T-helper 1 cell treated with Interleukin-12 subunit alpha and Interleukin-12 subunit beta and Interleukin-4 antibody, amounts not matched to agents 30 μg/mL and 1 μg/mL, for 36 hours (primary cell): ENCODE measurements around the gene RGS14.
A peak's percentile ranks its signal among the peaks of the same experiment; 100 is the strongest.
"Not testable (repeated sequence)": the region's sequence is repeated elsewhere in the genome, so short reads cannot be mapped to it uniquely, and the experiment has no call there.

Source experiments
- H3K27ac Mint-ChIP-seq: one replicate; pipeline ENCODE4 v1.8.0; 2021; ENCODE audit warnings: mild to moderate bottlenecking, mixed read lengths
- H3K27me3 Mint-ChIP-seq: one replicate; pipeline ENCODE4 v1.8.0; 2021; ENCODE audit warnings: low read depth, mixed read lengths
- H3K36me3 Mint-ChIP-seq: one replicate; pipeline ENCODE4 v1.8.0; 2021; ENCODE audit warnings: low read depth, mixed read lengths
- H3K4me1 Mint-ChIP-seq: one replicate; pipeline ENCODE4 v1.8.0; 2021; ENCODE audit warnings: low read depth, mixed read lengths
- H3K4me3 Mint-ChIP-seq: one replicate; pipeline ENCODE4 v1.8.0; 2021; ENCODE audit warnings: mild to moderate bottlenecking, moderate library complexity, mixed read lengths
- H3K9me3 Mint-ChIP-seq: one replicate; pipeline ENCODE4 v1.8.0; 2021; ENCODE audit warnings: mixed read lengths

The RGS14 gene

DNA sequence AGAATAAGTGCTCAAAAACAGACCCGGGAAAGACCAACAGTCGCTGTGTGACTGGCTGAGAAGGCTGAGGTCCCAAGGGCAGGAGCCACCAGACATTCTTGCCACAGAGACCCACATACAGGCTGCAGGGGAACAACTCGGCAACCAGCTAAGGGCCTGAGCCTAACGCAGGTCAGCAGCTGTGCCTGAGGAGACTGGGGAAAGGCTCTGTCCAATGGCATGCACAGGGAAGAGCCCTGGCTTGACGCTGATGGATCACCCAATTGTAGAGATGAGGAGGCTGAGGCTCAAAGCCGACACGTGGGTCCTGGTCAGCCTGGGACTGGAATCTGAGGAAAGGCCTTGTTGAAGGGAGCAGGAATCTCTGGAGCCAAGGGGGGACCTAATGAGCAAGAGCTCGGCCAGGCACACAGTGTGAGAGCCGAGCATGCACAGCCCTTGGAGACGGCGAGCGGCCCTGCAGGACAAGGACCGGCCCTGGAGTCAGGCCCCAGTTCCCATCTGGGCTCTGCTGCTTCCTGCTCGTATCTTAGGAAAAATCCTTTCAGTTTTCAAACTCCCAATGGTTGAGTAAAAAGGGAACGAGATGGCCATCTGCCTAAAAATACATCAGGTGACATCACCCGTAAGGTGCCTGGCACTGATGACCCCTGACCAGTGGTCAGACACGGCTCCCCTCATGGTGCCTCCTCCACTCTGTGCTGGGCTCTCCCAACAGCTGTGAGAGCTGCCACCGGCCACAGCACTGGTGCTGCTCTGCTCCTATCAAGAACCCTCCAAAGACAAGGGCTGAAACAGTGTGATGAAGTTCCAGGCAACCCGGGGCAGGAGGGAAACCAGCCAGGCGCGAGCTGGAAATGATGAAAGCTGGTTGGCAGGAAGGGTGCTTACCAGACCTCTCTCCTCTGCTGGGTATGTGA is 22.7 kb upstream of the RGS14 start:
- peaks cover 50% of the 10 kb centered on the region for H3K36me3 Mint-ChIP-seq
- H3K27ac Mint-ChIP-seq = no peak overlapping the region
- peaks cover 12% of the 10 kb centered on the region for H3K4me1 Mint-ChIP-seq
- H3K27me3 Mint-ChIP-seq = no peaks in the 10 kb centered on the region
- H3K4me3 Mint-ChIP-seq = no peak overlapping the region
- H3K9me3 Mint-ChIP-seq = peaks cover 8% of the 10 kb centered on the region

- Mint-ChIP-seq H3K27ac (no peak overlapping the region), H3K4me1 (peaks cover 12% of the 10 kb centered on the region), H3K27me3 (no peaks in the 10 kb centered on the region), H3K9me3 (peaks cover 8% of the 10 kb centered on the region), H3K4me3 (no peak overlapping the region), H3K36me3 (peaks cover 47% of the 10 kb centered on the region)
Observed at GRCh38 chr5:177335701-177336065, 22.0 kb upstream of the RGS14 start.

GRCh38 chr5:177336112-177336511 is 21.6 kb upstream of the RGS14 start:
- Mint-ChIP-seq H3K4me1 (peaks cover 12% of the 10 kb centered on the region), H3K27ac (no peak overlapping the region), H3K36me3 (peaks cover 46% of the 10 kb centered on the region), H3K4me3 (no peak overlapping the region), H3K9me3 (peaks cover 8% of the 10 kb centered on the region), H3K27me3 (no peaks in the 10 kb centered on the region)

- peaks cover 18% of the 10 kb centered on the region for H3K4me1 Mint-ChIP-seq
- no peak overlapping the region for H3K4me3 Mint-ChIP-seq
- H3K27me3 Mint-ChIP-seq = no peaks in the 10 kb centered on the region
- H3K36me3 Mint-ChIP-seq = peaks cover 51% of the 10 kb centered on the region
- peaks cover 8% of the 10 kb centered on the region for H3K9me3 Mint-ChIP-seq
- H3K27ac Mint-ChIP-seq = no peak overlapping the region
Observed at GRCh38 chr5:177336603-177337494, 20.9 kb upstream of the RGS14 start.

DNA sequence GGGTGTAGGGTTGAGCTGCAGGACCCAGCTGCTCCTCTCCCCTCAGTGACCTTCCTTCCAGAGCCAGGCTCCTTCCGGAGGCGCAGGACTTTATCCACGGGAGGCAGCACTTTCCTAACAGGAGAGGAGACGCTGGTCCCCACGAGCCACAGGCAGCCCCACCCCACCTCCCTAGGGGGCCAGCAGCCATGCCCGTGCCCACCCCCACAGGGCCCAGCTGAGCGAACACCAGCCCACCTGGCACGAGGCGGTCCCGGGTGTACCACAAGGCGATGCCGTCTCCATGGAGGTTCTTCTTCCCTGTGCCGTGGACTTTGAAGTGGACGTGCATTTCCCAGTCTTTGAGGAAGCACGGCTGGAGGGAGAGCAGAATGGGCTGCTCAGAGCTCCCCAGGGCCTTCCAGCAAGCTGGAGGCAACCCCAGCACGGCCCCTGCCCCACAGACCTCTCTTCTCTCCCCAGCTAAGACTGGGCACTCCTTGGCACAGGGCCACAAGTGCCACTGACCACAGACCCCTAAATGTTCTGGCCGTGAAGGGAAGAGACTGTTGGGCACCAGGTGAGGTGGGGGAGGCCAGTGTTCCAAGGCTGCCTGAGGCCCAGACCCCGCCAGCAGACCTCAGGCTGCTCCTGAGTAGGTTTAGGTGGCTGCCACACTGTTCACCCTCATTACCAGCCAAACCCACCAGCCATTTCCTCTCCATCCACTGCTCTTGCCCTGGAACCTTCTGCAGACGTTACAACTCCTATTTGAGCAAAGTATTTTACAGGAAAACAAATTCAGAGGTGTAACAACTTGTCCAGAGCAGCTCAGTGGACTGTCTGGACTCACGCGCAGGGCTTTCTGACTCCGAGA is 19.2 kb upstream of the RGS14 start:
- Mint-ChIP-seq H3K27ac (no peak overlapping the region), H3K27me3 (no peaks in the 10 kb centered on the region), H3K4me3 (no peak overlapping the region), H3K4me1 (peaks cover 20% of the 10 kb centered on the region), H3K9me3 (peaks cover 8% of the 10 kb centered on the region), H3K36me3 (peaks cover 49% of the 10 kb centered on the region)

DNA sequence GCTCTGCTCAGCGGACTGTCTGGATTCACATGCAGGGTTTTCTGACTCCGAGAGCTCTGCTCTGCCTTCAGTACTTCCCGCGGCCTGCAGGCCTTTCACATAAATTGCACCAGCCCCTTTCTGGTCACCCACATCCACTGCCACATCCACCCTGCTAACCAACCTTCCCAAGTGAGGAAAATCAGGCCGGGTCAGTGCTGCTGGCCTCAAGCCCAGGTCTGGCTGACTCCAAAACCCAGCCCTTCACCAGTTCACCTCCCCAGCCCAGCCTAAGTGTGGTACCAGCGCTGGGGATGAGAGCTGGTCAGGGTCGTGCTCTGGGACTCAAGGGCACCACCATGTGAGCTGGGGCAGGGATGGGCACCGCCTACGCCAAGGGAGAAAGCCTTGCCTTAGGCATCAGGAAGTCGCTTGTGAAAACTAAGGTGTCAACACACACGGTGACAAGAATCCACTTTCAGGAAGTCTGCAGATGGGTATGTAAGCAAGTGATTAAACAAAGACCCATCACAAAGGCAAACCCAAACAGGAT is 18.6 kb upstream of the RGS14 start:
- Mint-ChIP-seq H3K4me1 (peaks cover 17% of the 10 kb centered on the region), H3K4me3 (no peak overlapping the region), H3K27ac (no peak overlapping the region), H3K9me3 (peaks cover 8% of the 10 kb centered on the region), H3K27me3 (no peaks in the 10 kb centered on the region), H3K36me3 (peaks cover 44% of the 10 kb centered on the region)

DNA sequence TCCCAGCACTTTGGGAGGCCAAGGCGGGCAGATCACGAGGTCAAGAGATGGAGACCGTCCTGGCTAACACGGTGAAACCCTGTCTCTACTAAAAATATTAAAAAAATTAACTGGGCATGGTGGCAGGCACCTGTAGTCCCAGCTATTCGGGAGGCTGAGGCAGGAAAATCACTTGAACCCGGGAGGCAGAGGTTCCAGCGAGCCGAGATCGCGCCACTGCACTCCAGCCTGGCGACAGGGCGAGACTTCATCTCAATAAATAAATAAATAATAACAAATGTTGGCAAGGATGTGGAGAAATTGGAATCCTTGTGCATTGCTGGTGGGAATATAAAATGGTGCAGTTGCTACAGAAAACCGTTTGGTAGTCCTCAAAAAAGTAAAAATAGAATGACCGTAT is 14.7 kb upstream of the RGS14 start:
- not testable (repeated sequence) for H3K27ac Mint-ChIP-seq, H3K4me3 Mint-ChIP-seq, H3K9me3 Mint-ChIP-seq, H3K27me3 Mint-ChIP-seq
- peaks cover 41% of the 10 kb centered on the region for H3K36me3 Mint-ChIP-seq
- H3K4me1 Mint-ChIP-seq = peaks cover 24% of the 10 kb centered on the region

GRCh38 chr5:177343777-177344176 is 13.9 kb upstream of the RGS14 start:
- H3K4me1 Mint-ChIP-seq = peaks cover 24% of the 10 kb centered on the region
- H3K4me3 Mint-ChIP-seq = no peak overlapping the region
- H3K27me3 Mint-ChIP-seq = no peaks in the 10 kb centered on the region
- H3K9me3 Mint-ChIP-seq = peaks cover 8% of the 10 kb centered on the region
- H3K36me3 Mint-ChIP-seq = peaks cover 39% of the 10 kb centered on the region
- H3K27ac Mint-ChIP-seq = no peak overlapping the region

DNA sequence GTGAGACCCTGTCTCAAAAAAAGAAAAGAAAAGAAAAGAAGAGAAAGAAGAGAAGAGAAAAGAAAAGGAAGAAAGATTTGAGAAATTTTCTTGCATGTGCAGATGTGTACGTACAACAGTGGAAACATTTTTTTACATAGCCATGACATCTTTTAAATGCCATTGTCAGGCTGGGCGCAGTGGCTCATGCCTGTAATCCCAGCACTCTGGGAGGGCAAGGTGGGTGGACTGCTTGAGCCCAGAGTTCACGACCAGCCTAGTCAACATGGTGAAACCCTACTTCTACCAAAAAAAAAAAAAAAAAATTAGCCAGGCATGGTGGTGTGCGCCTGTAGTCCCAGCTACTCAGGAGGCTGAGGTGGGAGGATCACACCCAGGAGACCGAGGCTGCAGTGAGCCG is 12.8 kb upstream of the RGS14 start:
- H3K9me3 Mint-ChIP-seq = peaks cover 2% of the 10 kb centered on the region
- no peak overlapping the region for H3K4me3 Mint-ChIP-seq
- peaks cover 29% of the 10 kb centered on the region for H3K4me1 Mint-ChIP-seq
- no peak overlapping the region for H3K27ac Mint-ChIP-seq
- peaks cover 37% of the 10 kb centered on the region for H3K36me3 Mint-ChIP-seq
- no peaks in the 10 kb centered on the region for H3K27me3 Mint-ChIP-seq

DNA sequence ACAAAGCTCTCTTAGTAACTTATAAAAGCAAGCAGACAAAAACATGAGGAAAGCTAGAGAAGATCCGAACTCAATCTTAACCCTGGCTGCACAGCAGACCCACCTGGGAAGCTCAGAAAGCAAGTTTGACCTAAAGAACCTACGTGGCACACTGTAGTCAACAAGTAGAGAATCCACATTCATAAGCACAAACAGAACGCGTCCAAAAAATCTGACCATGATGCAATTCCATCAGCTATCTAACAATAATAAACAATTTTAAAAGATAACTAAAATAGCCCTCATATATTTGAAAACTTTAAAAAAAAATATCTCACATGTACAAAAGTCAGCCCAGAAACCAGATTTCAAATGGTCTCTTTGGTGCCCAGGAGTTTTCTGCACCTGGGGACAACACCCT is 10.9 kb upstream of the RGS14 start:
- peak overlapping the region; percentile 15 for H3K4me3 Mint-ChIP-seq
- H3K27ac Mint-ChIP-seq = no peak overlapping the region
- H3K4me1 Mint-ChIP-seq = peaks cover 31% of the 10 kb centered on the region
- no peaks in the 10 kb centered on the region for H3K27me3 Mint-ChIP-seq
- no peaks in the 10 kb centered on the region for H3K9me3 Mint-ChIP-seq
- H3K36me3 Mint-ChIP-seq = peaks cover 28% of the 10 kb centered on the region

- Mint-ChIP-seq H3K4me1 (peaks cover 36% of the 10 kb centered on the region), H3K36me3 (peaks cover 25% of the 10 kb centered on the region), H3K27me3 (no peaks in the 10 kb centered on the region), H3K9me3 (no peaks in the 10 kb centered on the region), H3K27ac (no peak overlapping the region), H3K4me3 (no peak overlapping the region)
Observed at GRCh38 chr5:177347699-177348098, 10.0 kb upstream of the RGS14 start.

DNA sequence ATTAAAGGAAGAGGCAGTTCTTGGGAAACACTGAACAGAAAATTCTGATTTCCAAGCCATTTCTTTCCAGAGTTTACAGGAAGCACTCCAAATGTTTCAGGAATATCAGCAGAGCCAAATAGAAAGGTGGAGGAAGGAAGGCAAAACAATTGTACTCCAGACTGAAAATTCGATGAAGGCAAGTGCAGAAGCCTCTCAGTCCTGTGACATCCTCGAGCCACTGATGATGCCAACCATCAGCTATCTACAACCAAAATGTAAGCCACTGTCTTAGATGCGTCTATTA is 8.4 kb upstream of the RGS14 start:
- H3K4me3 Mint-ChIP-seq = peak overlapping the region; percentile 97
- H3K27me3 Mint-ChIP-seq = no peaks in the 10 kb centered on the region
- H3K27ac Mint-ChIP-seq = no peak overlapping the region
- H3K4me1 Mint-ChIP-seq = peaks cover 37% of the 10 kb centered on the region
- H3K9me3 Mint-ChIP-seq = peaks cover 2% of the 10 kb centered on the region
- H3K36me3 Mint-ChIP-seq = peaks cover 21% of the 10 kb centered on the region

DNA sequence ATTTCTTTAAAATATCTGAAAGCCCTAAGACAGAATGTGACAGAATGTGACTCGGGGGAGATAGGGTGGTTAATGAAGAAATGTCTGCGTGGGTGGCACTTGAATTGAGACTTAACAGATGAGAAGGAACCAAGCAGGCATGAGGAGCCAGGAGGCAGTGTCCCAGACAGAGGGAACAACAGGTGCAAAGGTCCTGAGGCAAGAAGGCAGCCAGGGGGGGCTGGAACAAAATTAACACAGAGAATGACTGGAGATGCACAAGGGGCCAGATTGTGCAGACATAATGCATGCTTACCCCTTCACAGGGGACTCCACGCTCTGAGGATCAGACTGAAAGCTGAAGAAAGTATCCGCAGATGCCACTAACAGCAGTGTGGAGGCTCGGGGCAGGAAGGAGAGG is 8.0 kb upstream of the RGS14 start:
- H3K27me3 Mint-ChIP-seq = no peaks in the 10 kb centered on the region
- peaks cover 5% of the 10 kb centered on the region for H3K9me3 Mint-ChIP-seq
- peaks cover 20% of the 10 kb centered on the region for H3K36me3 Mint-ChIP-seq
- peaks cover 39% of the 10 kb centered on the region for H3K4me1 Mint-ChIP-seq
- H3K4me3 Mint-ChIP-seq = peak overlapping the region; percentile 97
- H3K27ac Mint-ChIP-seq = peak overlapping the region; percentile 78

- Mint-ChIP-seq H3K27me3 (no peaks in the 10 kb centered on the region), H3K27ac (peak overlapping the region; percentile 100), H3K9me3 (peaks cover 14% of the 10 kb centered on the region), H3K36me3 (peaks cover 25% of the 10 kb centered on the region), H3K4me1 (peaks cover 44% of the 10 kb centered on the region), H3K4me3 (peak overlapping the region; percentile 97)
Observed at GRCh38 chr5:177350776-177351391, 6.8 kb upstream of the RGS14 start.
